ENCODE data around the gene TMEM121B. TPM values are rescaled to one million over a fixed set of nuclear protein-coding genes. Genes with fewer than 3 reads are reported as not detected.

The TMEM121B gene
- total RNA-seq (2014; rRNA removed; shearing (Covaris generic)): 2.2 and 2.3 TPM in 2 replicates

DNA sequence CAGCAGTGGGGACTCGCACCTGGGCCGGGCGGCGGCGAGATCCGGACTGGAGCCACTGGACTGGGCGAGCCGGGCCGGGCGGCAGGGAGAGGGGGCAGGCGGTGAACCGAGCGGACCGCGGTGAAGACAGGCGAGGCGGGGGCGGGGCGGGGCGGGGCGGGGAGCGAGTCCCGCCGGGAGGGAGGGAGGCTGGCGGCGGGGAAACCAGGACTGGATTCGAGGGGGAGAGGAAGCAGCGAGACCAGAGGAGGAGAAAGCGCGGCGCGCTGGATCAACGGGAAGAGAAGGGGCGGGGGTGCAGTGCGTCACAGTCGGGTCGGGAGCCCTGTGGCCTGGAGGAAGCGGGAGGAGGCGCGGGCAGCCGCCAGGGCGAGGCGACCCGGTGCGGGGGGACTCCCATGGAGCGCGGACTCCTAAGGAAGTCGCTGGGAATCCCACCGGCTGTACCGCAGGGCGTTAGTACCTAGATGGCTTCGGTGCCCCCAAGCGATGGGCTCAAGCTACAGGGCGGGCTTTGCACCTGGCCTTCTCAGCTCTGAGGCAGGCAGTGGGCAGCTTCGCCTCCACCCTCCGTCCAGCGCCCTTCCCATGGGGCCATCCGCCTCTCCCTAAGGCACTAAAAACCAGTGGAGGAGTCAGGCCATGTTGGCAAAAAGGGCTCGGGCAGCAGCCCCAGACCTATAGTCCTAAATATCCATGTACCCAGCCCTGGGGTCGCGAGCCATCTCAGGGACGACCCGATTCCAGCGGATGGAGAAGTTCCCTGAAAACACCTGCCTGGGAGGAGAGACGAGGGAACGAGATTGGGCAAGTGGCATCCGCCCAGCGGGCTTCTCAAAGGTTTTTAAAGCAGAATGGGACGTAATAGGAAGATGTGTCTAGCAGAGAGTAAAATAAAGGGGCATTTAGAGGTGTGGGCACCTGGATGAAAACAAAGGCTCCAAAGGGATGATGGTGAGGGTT, at the start of gene TMEM121B:
TMEM121B (minus strand) TSS at position 128 of the 963 bp plus-strand sequence. CDS start 233 bp downstream, outside the sequence.
- H3K4me3 ChIP-seq (ENCODE audit: insufficient read depth, low read depth, low read length): peak within 1 kb of the TSS; percentile 73
- H3K36me3 ChIP-seq (replicated peaks; ENCODE audit: control insufficient read depth, insufficient read depth, low read length): no peaks in the 10 kb centered on the region
- DNase-seq: peak; percentile 96
- H3K27me3 ChIP-seq (ENCODE audit: control insufficient read depth, insufficient read depth, low read length): peaks cover 16% of the 10 kb centered on the region; the same call in 1 of the 2 replicates

GRCh38 chr22:17167486-17167885, 46.3 kb upstream of the TMEM121B start:
- DNase-seq: no peak
- Histone ChIP-seq H3K36me3 (replicated peaks; ENCODE audit: control insufficient read depth, insufficient read depth, low read length) (no peaks in the 10 kb centered on the region), H3K27me3 (ENCODE audit: control insufficient read depth, insufficient read depth, low read length) (no peaks in the 10 kb centered on the region), H3K4me3 (ENCODE audit: insufficient read depth, low read depth, low read length) (no peak overlapping the region)

DNA sequence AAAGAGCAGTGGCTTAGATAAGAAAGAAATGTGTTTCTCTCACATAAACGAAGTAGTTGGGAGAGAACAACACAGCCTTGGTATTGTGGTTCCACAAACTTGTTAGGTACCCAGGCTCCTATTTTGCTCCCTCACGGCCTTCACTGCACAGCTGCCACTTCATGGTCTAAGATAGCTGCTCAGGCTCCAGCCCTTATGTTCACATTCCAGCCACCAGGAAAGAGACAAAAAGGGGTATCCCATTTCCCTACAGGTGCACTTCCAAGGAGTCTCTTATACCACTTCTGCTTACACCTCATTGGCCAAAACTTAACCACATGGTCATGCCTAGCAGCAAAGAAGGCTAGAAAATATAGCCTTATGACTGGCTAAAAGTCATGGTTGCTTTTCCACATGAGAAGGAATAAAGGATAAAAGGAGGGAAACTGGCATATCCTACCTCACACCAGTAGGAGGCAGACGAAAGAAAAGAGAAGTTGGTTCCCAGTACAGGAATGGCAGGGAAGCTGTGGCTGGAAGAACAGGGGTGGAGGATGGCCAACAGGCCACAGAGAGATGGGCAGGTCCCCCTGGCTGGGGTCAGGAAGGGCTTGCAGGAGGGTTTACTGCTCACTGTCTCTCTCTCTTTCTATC, 43.3 kb upstream of the TMEM121B start:
- Histone ChIP-seq H3K36me3 (replicated peaks; ENCODE audit: control insufficient read depth, insufficient read depth, low read length) (no peaks in the 10 kb centered on the region), H3K27me3 (ENCODE audit: control insufficient read depth, insufficient read depth, low read length) (no peaks in the 10 kb centered on the region), H3K4me3 (ENCODE audit: insufficient read depth, low read depth, low read length) (no peak overlapping the region)
- DNase-seq: peak; percentile 79

DNA sequence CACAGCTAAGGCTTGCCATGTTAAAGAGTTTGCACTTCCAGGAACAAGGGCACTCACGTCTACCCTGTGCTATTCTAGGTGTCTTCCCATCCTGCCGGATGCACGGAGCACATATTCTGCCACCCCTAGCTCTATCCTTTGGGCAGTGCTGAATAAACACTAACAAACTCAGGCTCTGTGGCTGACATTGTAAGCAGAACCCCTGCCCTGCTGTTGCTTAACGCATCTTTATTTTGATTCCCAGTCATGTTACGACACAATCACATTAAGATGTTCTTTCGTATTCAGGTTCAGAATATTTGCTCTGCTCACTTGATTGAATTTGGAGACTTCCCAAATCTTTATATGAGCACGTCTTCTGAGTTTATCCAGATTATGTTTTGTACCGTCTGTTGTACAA, 41.6 kb upstream of the TMEM121B start:
- Histone ChIP-seq H3K36me3 (replicated peaks; ENCODE audit: control insufficient read depth, insufficient read depth, low read length) (no peaks in the 10 kb centered on the region), H3K4me3 (ENCODE audit: insufficient read depth, low read depth, low read length) (no peak overlapping the region), H3K27me3 (ENCODE audit: control insufficient read depth, insufficient read depth, low read length) (no peaks in the 10 kb centered on the region)
- DNase-seq: no peak

GRCh38 chr22:17161991-17162390, 40.8 kb upstream of the TMEM121B start:
- Histone ChIP-seq H3K4me3 (ENCODE audit: insufficient read depth, low read depth, low read length) (no peak overlapping the region), H3K27me3 (ENCODE audit: control insufficient read depth, insufficient read depth, low read length) (no peaks in the 10 kb centered on the region), H3K36me3 (replicated peaks; ENCODE audit: control insufficient read depth, insufficient read depth, low read length) (no peaks in the 10 kb centered on the region; the same call in 1 of the 2 replicates)
- no peak for DNase-seq

DNA sequence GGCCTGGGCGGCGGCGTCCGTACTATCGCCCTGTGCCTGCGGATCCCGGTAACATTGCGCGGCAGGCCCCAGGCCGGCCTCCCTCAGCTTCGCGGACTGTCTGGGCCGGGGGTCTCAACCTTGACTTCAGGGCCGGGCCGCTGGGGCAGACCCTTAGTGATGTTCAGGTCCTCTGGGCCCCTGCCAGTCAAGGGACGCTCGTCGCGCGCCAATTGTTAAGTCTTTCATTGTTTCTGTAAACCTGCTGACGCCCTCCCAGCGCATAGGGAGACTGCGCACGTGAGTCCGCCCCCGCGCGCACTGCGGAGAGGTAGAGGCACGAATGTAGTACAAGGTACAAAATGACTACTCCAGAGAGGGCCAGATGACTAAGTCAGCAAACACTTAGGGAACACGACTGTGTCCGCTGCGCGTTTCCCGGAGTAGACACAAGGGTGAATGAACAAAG, 38.4 kb upstream of the TMEM121B start:
- Histone ChIP-seq H3K4me3 (ENCODE audit: insufficient read depth, low read depth, low read length) (peak overlapping the region; percentile 83), H3K36me3 (replicated peaks; ENCODE audit: control insufficient read depth, insufficient read depth, low read length) (no peaks in the 10 kb centered on the region; the same call in 1 of the 2 replicates), H3K27me3 (ENCODE audit: control insufficient read depth, insufficient read depth, low read length) (no peaks in the 10 kb centered on the region)
- no peak for DNase-seq

DNA sequence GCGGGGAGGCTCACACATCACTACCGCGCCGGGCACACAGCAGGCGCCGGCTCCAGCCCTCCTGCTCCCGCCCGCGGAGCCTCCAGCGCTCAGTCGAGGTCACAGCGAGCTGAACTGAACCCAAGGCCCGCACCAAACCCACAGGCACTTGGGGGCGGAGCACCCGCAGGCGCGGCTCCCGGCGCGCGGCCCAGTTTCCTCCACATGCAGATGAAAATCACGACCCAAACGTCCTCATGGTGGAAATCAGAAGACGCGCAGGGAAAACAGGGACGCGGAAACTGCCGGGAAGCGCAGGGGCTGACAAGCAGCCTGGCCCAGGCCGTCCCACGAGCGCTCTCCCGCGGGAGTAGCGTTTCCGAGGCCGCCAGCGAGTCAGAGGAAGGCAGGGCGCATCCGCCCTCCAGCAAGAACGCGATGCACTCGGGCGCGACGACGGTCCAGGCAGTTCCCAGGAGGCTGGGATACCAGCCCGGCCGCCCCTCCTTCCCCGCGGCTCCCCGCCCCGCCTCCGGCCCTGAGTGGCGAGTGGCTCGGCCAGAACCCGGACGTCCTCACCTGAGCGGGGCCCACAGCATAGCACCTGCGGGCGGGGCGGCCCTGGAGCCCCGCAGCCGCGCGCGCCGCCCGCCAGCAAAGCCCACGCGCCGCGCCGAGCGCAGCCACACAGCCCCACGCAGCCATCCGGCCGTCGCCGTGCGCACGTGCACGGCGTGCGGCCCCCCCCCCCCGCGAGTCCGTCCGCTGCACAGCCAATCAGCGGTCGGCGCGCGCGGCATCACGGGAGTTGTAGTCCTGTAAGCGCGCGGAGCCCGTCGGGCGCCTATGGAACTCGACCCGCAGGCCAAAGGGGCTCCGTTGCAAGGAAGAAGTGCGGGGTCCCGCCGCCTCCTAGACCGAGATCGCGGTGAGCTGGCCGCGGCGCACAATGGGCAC, 37.7 kb upstream of the TMEM121B start, which contains the start of gene HDHD5:
HDHD5 (minus strand) TSS at position 710 of the 936 bp plus-strand sequence; CDS start at position 684, 26 bp downstream.
- Histone ChIP-seq H3K27me3 (ENCODE audit: control insufficient read depth, insufficient read depth, low read length) (no peaks in the 10 kb centered on the region), H3K36me3 (replicated peaks; ENCODE audit: control insufficient read depth, insufficient read depth, low read length) (no peaks in the 10 kb centered on the region; the same call in 1 of the 2 replicates), H3K4me3 (ENCODE audit: insufficient read depth, low read depth, low read length) (peak within 1 kb of the TSS; percentile 83)
- peak; percentile 98 for DNase-seq

DNA sequence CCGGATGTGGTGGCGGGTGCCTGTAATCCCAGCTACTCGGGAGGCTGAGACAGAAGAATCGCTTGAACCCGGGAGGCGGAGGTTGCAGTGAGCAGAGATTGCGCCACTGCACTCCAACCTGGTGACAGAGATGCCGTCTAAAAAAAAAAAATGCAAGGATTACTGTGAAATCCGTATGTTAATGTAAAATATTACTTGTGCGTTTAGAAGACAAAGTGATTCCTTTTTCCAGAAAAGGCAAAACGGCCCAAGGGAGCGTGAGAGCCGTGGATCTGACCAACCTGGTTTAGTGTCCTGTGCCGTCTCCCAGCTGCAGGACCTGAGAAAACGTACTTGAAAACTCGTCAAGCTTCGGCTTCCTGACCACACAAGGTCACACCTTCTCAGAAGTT, 37.0 kb upstream of the TMEM121B start:
- Histone ChIP-seq H3K4me3 (ENCODE audit: insufficient read depth, low read depth, low read length) (peak overlapping the region; percentile 83), H3K36me3 (replicated peaks; ENCODE audit: control insufficient read depth, insufficient read depth, low read length) (no peaks in the 10 kb centered on the region; the same call in 1 of the 2 replicates), H3K27me3 (ENCODE audit: control insufficient read depth, insufficient read depth, low read length) (no peaks in the 10 kb centered on the region)
- no peak for DNase-seq

- no peak for DNase-seq
- no peak overlapping the region for H3K4me3 ChIP-seq (ENCODE audit: insufficient read depth, low read depth, low read length)
These were observed 36.6 kb upstream of the TMEM121B start for GRCh38 chr22:17157714-17158113.

GRCh38 chr22:17155941-17156340, 34.8 kb upstream of the TMEM121B start:
- DNase-seq: no peak
- Histone ChIP-seq H3K27me3 (ENCODE audit: control insufficient read depth, insufficient read depth, low read length) (no peaks in the 10 kb centered on the region), H3K36me3 (replicated peaks; ENCODE audit: control insufficient read depth, insufficient read depth, low read length) (no peaks in the 10 kb centered on the region; the same call in 1 of the 2 replicates), H3K4me3 (ENCODE audit: insufficient read depth, low read depth, low read length) (no peak overlapping the region)

More at GRCh38 chr22:17157714-17158113, 36.6 kb upstream of the TMEM121B start:
- Histone ChIP-seq H3K27me3 (ENCODE audit: control insufficient read depth, insufficient read depth, low read length) (no peaks in the 10 kb centered on the region), H3K36me3 (replicated peaks; ENCODE audit: control insufficient read depth, insufficient read depth, low read length) (no peaks in the 10 kb centered on the region; the same call in 1 of the 2 replicates)

DNA sequence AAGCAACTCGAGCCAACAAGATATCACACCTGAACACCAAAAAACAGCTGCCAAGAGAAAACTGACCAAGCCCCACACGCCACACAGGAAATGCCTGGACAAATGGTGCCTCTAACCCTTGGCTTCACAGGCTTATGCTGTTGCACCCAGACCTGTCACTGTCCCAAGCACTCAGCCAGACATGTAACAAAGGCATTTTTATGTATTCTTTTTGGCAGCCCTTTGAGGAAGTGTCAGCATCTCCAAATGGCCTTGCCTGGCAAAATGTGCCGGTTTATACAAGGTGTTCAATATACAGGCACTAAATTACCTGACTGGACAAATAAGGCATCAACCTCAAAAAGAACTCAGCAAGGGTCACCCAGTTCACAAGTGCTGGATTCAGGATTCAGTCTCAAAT, 31.8 kb upstream of the TMEM121B start:
- Histone ChIP-seq H3K36me3 (replicated peaks; ENCODE audit: control insufficient read depth, insufficient read depth, low read length) (peaks cover 2% of the 10 kb centered on the region), H3K27me3 (ENCODE audit: control insufficient read depth, insufficient read depth, low read length) (no peaks in the 10 kb centered on the region), H3K4me3 (ENCODE audit: insufficient read depth, low read depth, low read length) (no peak overlapping the region)
- no peak for DNase-seq

- Histone ChIP-seq H3K4me3 (ENCODE audit: insufficient read depth, low read depth, low read length) (no peak overlapping the region), H3K36me3 (replicated peaks; ENCODE audit: control insufficient read depth, insufficient read depth, low read length) (peaks cover 6% of the 10 kb centered on the region), H3K27me3 (ENCODE audit: control insufficient read depth, insufficient read depth, low read length) (no peaks in the 10 kb centered on the region)
- DNase-seq: no peak
These were observed 31.2 kb upstream of the TMEM121B start for GRCh38 chr22:17152340-17152739.

- peak; percentile 8 for DNase-seq
- Histone ChIP-seq H3K27me3 (ENCODE audit: control insufficient read depth, insufficient read depth, low read length) (no peaks in the 10 kb centered on the region), H3K36me3 (replicated peaks; ENCODE audit: control insufficient read depth, insufficient read depth, low read length) (peaks cover 11% of the 10 kb centered on the region), H3K4me3 (ENCODE audit: insufficient read depth, low read depth, low read length) (no peak overlapping the region)
These were observed 28.1 kb upstream of the TMEM121B start for GRCh38 chr22:17149076-17149815.

All from H7 (cell line).